ENCODE measurements around the gene MS4A1. TPM values are rescaled to one million over a fixed set of nuclear protein-coding genes. Genes with fewer than 3 reads are reported as not detected.

MS4A1 gene
- total and polyA plus RNA-seq, 3 donors from 2014 or later, result 0.43 to 4.0 (median 2.8) TPM

GRCh38 chr11:60498399-60498798 is 42.8 kb downstream of the MS4A1 start:
- Histone ChIP-seq H3K36me3 (ENCODE audit: low read depth, missing control alignments) (no peaks in the 10 kb centered on the region), H3K9me3 (no peaks in the 10 kb centered on the region), H3K27ac (no peak overlapping the region), H3K27me3 (no peaks in the 10 kb centered on the region), H3K4me3 (no peak overlapping the region), H3K4me1 (no peaks in the 10 kb centered on the region)
- intact Hi-C loops (cut with DNase I; ENCODE audit: low total_unique reads), result no loop called here
- WGBS, 2 donors, result 85 to 91% methylated on average over 2 of the region's 2 CpGs
- no peak for DNase-seq
- TF ChIP-seq CTCF (IDR thresholded peaks at IDR 0.05), result no peak
- TF ChIP-seq POLR2A (IDR thresholded peaks at IDR 0.05), result no peak

- H3K9me3 ChIP-seq, result no peaks in the 10 kb centered on the region
- intact Hi-C loops (cut with DNase I; ENCODE audit: low total_unique reads), result no loop called here
- H3K4me1 ChIP-seq, result no peaks in the 10 kb centered on the region
- no peak for DNase-seq
- H3K4me3 ChIP-seq, result no peak overlapping the region
- no peaks in the 10 kb centered on the region for H3K27me3 ChIP-seq
- no peak for TF ChIP-seq CTCF (IDR thresholded peaks at IDR 0.05)
- TF ChIP-seq POLR2A (IDR thresholded peaks at IDR 0.05), result no peak
- 59% methylated on average over 4 of the region's 4 CpGs for WGBS, 2 donors
- no peak overlapping the region for H3K27ac ChIP-seq
- no peaks in the 10 kb centered on the region for H3K36me3 ChIP-seq (ENCODE audit: low read depth, missing control alignments)
Measured at GRCh38 chr11:60498853-60499252, 43.2 kb downstream of the MS4A1 start.

- no peaks in the 10 kb centered on the region for H3K27me3 ChIP-seq
- H3K4me3 ChIP-seq, result no peak overlapping the region
- no peaks in the 10 kb centered on the region for H3K9me3 ChIP-seq
- 39 to 41% methylated on average over 3 of the region's 3 CpGs for WGBS, 2 donors
- no peak overlapping the region for H3K27ac ChIP-seq
- intact Hi-C loops (cut with DNase I; ENCODE audit: low total_unique reads), result no loop called here
- no peak for DNase-seq
- TF ChIP-seq CTCF (IDR thresholded peaks at IDR 0.05) (no peak), POLR2A (IDR thresholded peaks at IDR 0.05) (no peak)
- H3K36me3 ChIP-seq (ENCODE audit: low read depth, missing control alignments), result no peaks in the 10 kb centered on the region
- no peaks in the 10 kb centered on the region for H3K4me1 ChIP-seq
Measured at GRCh38 chr11:60500276-60500910, 44.7 kb downstream of the MS4A1 start.

- intact Hi-C loops (cut with DNase I; ENCODE audit: low total_unique reads), result no loop called here
- WGBS, 2 donors, result 86 to 89% methylated on average over 3 of the region's 3 CpGs
- Histone ChIP-seq H3K27me3 (no peaks in the 10 kb centered on the region), H3K9me3 (no peaks in the 10 kb centered on the region), H3K36me3 (ENCODE audit: low read depth, missing control alignments) (no peaks in the 10 kb centered on the region), H3K27ac (no peak overlapping the region), H3K4me3 (no peak overlapping the region), H3K4me1 (no peaks in the 10 kb centered on the region)
- no peak for DNase-seq
- TF ChIP-seq CTCF (IDR thresholded peaks at IDR 0.05) (no peak), POLR2A (IDR thresholded peaks at IDR 0.05) (no peak)
Measured at GRCh38 chr11:60502221-60502775, 46.7 kb downstream of the MS4A1 start.

All from testis (tissue), 3 donors.